GM19025 (cell line): ENCODE measurements around the gene CDC123.

Experiments
- ATAC-seq: cut with Tn5 transposase; IDR thresholded peaks from one replicate; pipeline ENCODE4 v1.9.1; 2021; ENCODE audit warnings: mild to moderate bottlenecking, low read depth, moderate library complexity; ENCODE audit not compliant: unreplicated experiment

CDC123 gene

GRCh38 chr10:12188656-12189055 lies 7.3 kb upstream of the CDC123 start:
- no peak for ATAC-seq

GRCh38 chr10:12189426-12189825 lies 6.6 kb upstream of the CDC123 start:
- ATAC-seq, result no peak

GRCh38 chr10:12191715-12192114 lies 4.3 kb upstream of the CDC123 start:
- no peak for ATAC-seq

- no peak for ATAC-seq
These were observed 2.8 kb upstream of the CDC123 start for GRCh38 chr10:12193193-12193592.

GRCh38 chr10:12194752-12195271 lies 1.2 kb upstream of the CDC123 start:
- no peak for ATAC-seq

GRCh38 chr10:12195281-12195602 lies 746 bp upstream of the CDC123 start:
- no peak for ATAC-seq

- ATAC-seq, result no peak
These were observed 683 bp downstream of the CDC123 start for GRCh38 chr10:12196531-12197211.

- no peak for ATAC-seq
These were observed 2.2 kb downstream of the CDC123 start for GRCh38 chr10:12198156-12198555.

- no peak for ATAC-seq
These were observed 4.9 kb downstream of the CDC123 start for GRCh38 chr10:12200850-12201249.

- no peak for ATAC-seq
These were observed 5.6 kb downstream of the CDC123 start for GRCh38 chr10:12201543-12201942.

GRCh38 chr10:12202226-12202625 lies 6.2 kb downstream of the CDC123 start:
- ATAC-seq, result no peak

- ATAC-seq, result no peak
These were observed 9.1 kb downstream of the CDC123 start for GRCh38 chr10:12205082-12205481.

- no peak for ATAC-seq
These were observed 11.1 kb downstream of the CDC123 start for GRCh38 chr10:12207114-12207513.

GRCh38 chr10:12208460-12208859 lies 12.5 kb downstream of the CDC123 start:
- no peak for ATAC-seq

- no peak for ATAC-seq
These were observed 16.5 kb downstream of the CDC123 start for GRCh38 chr10:12212454-12212853.

GRCh38 chr10:12213621-12214020 lies 17.6 kb downstream of the CDC123 start:
- no peak for ATAC-seq

GRCh38 chr10:12214093-12214492 lies 18.1 kb downstream of the CDC123 start:
- ATAC-seq, result no peak

GRCh38 chr10:12214763-12215218 lies 18.8 kb downstream of the CDC123 start:
- no peak for ATAC-seq

- no peak for ATAC-seq
These were observed 23.0 kb downstream of the CDC123 start for GRCh38 chr10:12218991-12219390.

GRCh38 chr10:12221323-12222298 lies 25.6 kb downstream of the CDC123 start:
- no peak for ATAC-seq

GRCh38 chr10:12225444-12225843 lies 29.5 kb downstream of the CDC123 start:
- no peak for ATAC-seq
